KG1 (cell line): ENCODE results near the gene NDE1.
A peak's percentile ranks its signal among the peaks of the same experiment; 100 is the strongest.
"Not testable (repeated sequence)": the region's sequence is repeated elsewhere in the genome, so short reads cannot be mapped to it uniquely, and the experiment has no call there.

ENCODE experiments used
- DNase-seq: peaks from one replicate; lab custom pipeline; 2025; lab: John Stamatoyannopoulos, UW

NDE1 gene

GRCh38 chr16:15652293-15653001 is 2.4 kb downstream of the NDE1 start:
- DNase-seq, result no peak

GRCh38 chr16:15653227-15653626 is 3.2 kb downstream of the NDE1 start:
- no peak for DNase-seq

DNA sequence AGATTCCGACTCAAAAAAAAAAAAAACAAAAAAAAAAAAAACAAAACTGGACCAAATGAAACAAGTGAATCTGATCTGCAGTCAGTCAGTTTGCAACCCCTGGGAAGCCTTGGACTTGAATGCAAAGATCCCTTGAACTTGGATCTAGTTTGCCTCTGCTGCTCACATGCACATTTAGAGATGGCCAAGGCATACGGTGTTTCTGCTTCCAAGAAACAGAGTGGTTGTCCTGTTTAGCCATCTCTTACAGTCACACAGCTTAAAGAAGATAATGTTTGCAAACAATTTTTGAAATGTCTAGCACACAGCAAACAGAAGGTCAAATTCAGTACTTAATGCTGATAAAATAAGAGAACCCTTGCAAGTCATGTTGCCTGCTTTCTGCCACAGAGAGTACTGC is 4.5 kb downstream of the NDE1 start:
- no peak for DNase-seq

- DNase-seq, result not testable (repeated sequence)
Measured at GRCh38 chr16:15655561-15655960, 5.5 kb downstream of the NDE1 start.

GRCh38 chr16:15658149-15658548 is 8.1 kb downstream of the NDE1 start:
- DNase-seq, result no peak

GRCh38 chr16:15658556-15658955 is 8.5 kb downstream of the NDE1 start:
- no peak for DNase-seq

- DNase-seq, result no peak
Measured at GRCh38 chr16:15660203-15660601, 10.2 kb downstream of the NDE1 start.

DNA sequence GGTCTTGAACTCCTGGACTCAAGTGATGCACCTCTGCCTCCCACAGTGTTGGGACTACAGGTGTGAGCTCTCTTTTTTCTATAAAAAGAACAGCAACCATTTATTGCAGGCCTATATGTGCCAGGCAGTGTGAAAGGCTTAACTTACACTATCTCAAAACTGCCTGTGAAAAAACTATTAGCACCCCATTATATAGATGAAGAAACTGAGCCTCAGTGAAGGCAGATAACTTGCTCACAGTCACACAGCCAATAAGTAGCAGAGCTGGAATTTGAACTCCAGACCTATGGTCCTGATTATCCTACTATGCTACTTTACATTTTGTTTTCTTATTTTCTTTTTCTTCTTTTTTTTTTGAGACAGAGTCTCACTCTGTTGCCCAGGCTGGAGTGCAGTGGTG is 15.1 kb downstream of the NDE1 start:
- DNase-seq, result no peak

GRCh38 chr16:15667091-15667742 is 17.2 kb downstream of the NDE1 start:
- no peak for DNase-seq

DNA sequence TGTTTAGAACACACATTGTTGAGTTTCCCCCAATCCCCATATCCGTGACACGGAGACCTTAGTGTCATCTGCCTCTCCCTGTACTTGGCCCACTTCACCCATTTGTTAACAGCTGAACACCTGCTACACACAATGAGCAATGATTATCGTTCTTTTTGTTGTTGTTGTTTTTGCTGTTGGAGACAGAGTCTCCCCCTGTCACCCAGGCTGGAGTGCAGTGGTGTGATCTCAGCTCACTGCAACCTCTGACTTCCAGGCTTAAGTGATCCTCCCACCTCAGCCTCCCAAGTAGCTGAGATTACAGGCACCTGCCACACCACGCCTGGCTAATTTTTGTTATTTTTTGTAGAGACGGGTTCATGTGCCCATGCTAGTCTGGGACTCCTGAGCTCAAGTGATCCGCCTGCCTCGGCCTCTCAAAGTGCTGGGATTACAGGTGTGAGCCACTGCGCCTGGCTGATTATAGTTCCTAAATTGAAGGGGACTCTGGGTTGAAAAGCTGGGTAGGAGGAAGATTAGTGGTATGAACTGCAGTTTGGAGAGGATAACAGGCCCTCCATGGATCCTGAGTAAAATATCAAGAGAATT is 21.6 kb downstream of the NDE1 start:
- no peak for DNase-seq

- not testable (repeated sequence) for DNase-seq
Measured at GRCh38 chr16:15672127-15672513, 22.1 kb downstream of the NDE1 start.

GRCh38 chr16:15672514-15673167 is 22.6 kb downstream of the NDE1 start:
- DNase-seq, result peak; percentile 84

GRCh38 chr16:15674571-15674970 is 24.5 kb downstream of the NDE1 start:
- DNase-seq, result no peak

DNA sequence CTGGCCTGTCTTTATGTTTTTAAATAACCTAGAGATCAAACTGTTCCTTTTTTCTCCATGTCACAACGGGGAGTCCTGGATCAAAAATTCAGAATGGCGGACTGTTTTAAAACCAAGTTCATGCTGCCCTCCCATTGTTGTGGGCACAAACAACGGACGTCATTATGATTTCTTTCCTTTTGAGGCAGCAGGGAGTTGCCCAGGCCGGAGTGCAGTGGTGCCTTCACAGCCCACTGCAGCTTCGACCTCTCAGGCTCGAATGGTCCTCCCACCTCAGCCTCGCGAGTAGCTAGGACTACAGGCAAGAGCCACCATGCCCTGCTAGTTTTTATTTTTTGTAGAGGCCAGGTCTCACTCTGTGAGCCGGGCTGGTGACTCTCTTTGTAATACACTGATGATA is 26.5 kb downstream of the NDE1 start:
- DNase-seq, result no peak

- no peak for DNase-seq
Measured at GRCh38 chr16:15677447-15677846, 27.4 kb downstream of the NDE1 start.

GRCh38 chr16:15682105-15682570 is 32.1 kb downstream of the NDE1 start:
- no peak for DNase-seq

DNA sequence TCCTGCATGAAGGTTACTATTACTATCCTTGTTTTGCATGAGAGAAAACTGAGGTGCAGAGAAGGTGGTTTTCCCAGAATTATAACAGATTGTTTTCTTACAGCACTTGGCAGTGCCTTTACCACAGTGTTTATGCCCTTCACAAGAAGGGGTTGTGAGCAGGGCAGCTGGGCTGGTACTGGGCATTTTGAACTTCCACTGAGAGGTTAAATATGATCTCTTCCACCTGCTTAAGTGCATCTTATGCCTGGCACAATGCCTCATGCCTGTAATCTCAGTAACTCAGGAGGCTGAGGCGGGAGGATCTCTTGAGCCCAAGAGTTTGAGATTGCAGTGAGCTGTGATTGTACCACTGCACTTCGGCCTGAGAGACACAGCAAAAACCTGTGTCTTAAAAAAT is 36.2 kb downstream of the NDE1 start:
- DNase-seq, result no peak

DNA sequence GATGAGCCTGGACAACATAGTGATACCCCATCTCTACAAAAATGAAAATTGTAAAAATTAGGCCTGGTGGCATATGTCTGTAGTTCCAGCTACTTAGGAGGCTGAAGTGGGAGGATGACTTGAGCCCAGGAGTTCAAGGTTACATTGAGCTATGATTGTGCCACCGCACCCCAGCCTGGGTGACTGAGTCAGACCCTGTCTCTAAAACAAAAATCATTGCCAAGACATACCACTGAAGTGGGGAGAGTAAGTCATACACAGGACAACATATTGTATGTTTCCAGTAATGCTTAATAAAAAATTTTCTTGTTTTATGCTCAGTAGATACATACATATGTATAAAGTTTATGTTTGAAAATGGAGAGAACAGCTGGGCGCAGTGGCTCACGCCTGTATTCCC is 39.2 kb downstream of the NDE1 start:
- DNase-seq, result no peak

DNA sequence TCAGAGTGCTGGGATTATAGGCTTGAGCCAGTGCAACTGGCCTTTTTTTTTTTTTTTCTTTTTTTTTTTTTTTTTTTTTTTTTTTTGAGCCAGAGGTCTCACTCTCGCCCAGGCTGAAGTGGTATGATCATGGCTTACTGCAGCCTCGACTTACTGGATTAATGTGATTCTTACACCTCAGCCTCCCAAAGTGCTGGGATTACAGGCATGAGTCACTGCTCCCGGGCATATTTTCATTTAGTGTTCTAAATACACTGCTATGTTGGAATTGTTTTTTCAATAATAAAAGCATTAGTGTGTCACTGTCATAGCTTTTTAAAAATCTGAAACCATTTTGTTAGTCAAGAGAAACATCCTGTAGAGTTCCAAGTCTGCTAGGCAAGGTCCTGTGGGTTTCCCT is 40.3 kb downstream of the NDE1 start:
- DNase-seq, result no peak

DNA sequence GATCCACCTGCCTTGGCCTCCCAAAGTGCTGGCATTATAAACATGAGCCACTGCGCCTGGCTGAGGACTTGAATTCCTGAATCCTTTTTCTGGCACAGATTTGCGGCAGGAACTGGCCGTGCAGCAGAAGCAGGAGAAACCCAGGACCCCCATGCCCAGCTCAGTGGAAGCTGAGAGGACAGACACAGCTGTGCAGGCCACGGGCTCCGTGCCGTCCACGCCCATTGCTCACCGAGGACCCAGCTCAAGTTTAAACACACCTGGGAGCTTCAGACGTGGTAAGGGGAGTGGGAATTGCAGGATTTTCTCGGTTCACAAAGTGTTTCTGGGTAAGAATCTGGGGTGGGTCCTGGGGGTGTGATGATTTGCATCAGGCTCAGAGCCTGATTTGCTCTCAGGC is 41.0 kb downstream of the NDE1 start:
- DNase-seq, result no peak

- DNase-seq, result not testable (repeated sequence)
Measured at GRCh38 chr16:15692508-15692907, 42.5 kb downstream of the NDE1 start.

DNA sequence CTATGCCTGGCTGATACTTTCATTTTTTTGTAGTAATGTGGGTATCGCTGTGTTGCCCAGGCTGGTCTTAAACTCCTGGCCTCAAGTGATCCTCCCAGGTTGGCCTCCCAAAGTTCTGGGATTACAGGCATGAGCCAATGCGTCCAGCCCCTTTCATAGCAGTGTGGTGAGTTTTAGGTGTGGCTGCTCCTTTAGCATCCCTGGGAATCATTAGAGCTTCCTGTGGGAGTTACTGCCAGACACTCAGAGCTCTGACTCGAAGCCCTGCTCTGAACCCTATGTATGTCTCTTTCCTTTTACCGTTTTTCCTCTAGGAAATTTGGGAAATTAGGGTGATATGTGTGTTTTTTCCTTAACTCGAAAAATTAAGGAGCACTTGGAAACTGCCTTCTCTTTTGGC is 44.5 kb downstream of the NDE1 start:
- DNase-seq, result no peak

DNA sequence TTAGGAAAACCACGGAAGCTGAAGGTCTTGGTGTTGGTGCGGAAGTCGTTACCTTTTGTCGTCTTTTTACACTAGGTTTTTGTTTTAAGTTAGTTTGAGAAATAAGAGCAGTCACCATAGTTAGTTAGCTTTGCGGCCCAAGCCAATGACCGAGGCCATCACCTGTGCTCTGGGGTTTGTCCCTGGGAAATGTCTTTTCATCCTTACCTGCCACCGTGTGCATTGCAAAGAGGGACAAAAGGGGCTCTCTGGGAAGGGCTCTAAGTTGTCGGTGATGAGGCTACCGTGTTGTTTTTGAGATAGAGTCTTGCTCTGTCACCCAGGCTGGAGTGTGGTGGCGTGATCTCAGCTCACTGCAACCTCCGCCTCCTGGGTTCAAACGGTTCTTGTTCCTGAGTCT is 49.8 kb downstream of the NDE1 start:
- no peak for DNase-seq
